AG04449 (cell line): Measurements from ENCODE around the gene SNX14.
A peak's percentile ranks its signal among the peaks of the same experiment; 100 is the strongest.
"Not testable (repeated sequence)": the region's sequence is repeated elsewhere in the genome, so short reads cannot be mapped to it uniquely, and the experiment has no call there.

Experiments used
- CTCF ChIA-PET: fragments of 350-600 bp; formaldehyde crosslinking; extraction: SDS; loops from one replicate; lab custom pipeline; 2021; ENCODE audit warnings: antibody characterized with exemption; lab: Yijun Ruan, JAX
- POLR2A ChIA-PET: fragments of 400-600, 350-600 bp; formaldehyde crosslinking; extraction: SDS; loops from one replicate; lab custom pipeline; 2020; ENCODE audit warnings: antibody characterized with exemption, inconsistent platforms; lab: Yijun Ruan, JAX
- DNase-seq: peaks from one replicate; pipeline ENCODE4 v3.0.0-alpha.2; 2010; ENCODE audit warnings: low read depth, low spot score
- H3K4me3 ChIP-seq: 2 replicates; pipeline ENCODE4 v1.5.1; 2011; ENCODE audit warnings: low read depth, mild to moderate bottlenecking, control low read depth, low read length
- CTCF ChIP-seq: IDR thresholded peaks from one replicate; pipeline ENCODE4 v1.5.1; 2011; ENCODE audit warnings: mild to moderate bottlenecking, moderate library complexity, low read length, control low read depth, inconsistent platforms; ENCODE audit not compliant: insufficient read depth; ENCODE audit errors: missing control alignments

Gene SNX14

GRCh38 chr6:85547719-85548118 is 45.9 kb downstream of the SNX14 start:
- POLR2A ChIA-PET, result no interaction called here

GRCh38 chr6:85544776-85545175 is 48.9 kb downstream of the SNX14 start:
- CTCF ChIA-PET, result interaction anchor here (1.1 kb wide), 1 partner anchor 9 kb away, joined by 6 read pairs; no protein-coding TSS in a partner anchor
- H3K4me3 ChIP-seq, result no peak overlapping the region
- POLR2A ChIA-PET, result no interaction called here
- no peak for TF ChIP-seq CTCF
- DNase-seq, result no peak

More at GRCh38 chr6:85547719-85548118, 45.9 kb downstream of the SNX14 start:
- no peak for DNase-seq
- no peak overlapping the region for H3K4me3 ChIP-seq
- TF ChIP-seq CTCF, result no peak
- CTCF ChIA-PET, result no interaction called here

- no peak overlapping the region for H3K4me3 ChIP-seq
- DNase-seq, result no peak
- ChIA-PET POLR2A (no interaction called here), CTCF (interaction anchor here (0.6 to 3.2 kb wide), 41 partner anchors 9 to 1151 kb away, joined by 3 to 50 read pairs (median 4); no protein-coding TSS in a partner anchor)
- TF ChIP-seq CTCF, result peak; percentile 5
Measured at GRCh38 chr6:85537055-85537494, 56.6 kb downstream of the SNX14 start.

GRCh38 chr6:85524281-85524680 is 69.4 kb downstream of the SNX14 start:
- CTCF ChIA-PET, result interaction anchor here (5.5 kb wide), 1 partner anchor 13 kb away, joined by 43 read pairs; no protein-coding TSS in a partner anchor
- H3K4me3 ChIP-seq, DNase-seq, POLR2A ChIA-PET: not testable (repeated sequence)

- TF ChIP-seq CTCF, result no peak
- POLR2A ChIA-PET, result no interaction called here
- no peak for DNase-seq
- H3K4me3 ChIP-seq, result no peak overlapping the region
- CTCF ChIA-PET, result interaction anchor here (1.9 kb wide), 1 partner anchor 20 kb away, joined by 5 read pairs; no protein-coding TSS in a partner anchor
Measured at GRCh38 chr6:85516168-85516567, 77.5 kb downstream of the SNX14 start.

GRCh38 chr6:85506441-85507093 is 87.1 kb downstream of the SNX14 start:
- ChIA-PET CTCF (interaction anchor here (1.3 to 3.0 kb wide), 5 partner anchors 10 to 152 kb away, joined by 3 to 14 read pairs (median 6); no protein-coding TSS in a partner anchor), POLR2A (no interaction called here)
- DNase-seq, result no peak
- no peak for TF ChIP-seq CTCF
- no peak overlapping the region for H3K4me3 ChIP-seq
